Trophoblast cell (in vitro differentiated cells and primary cell): ENCODE results near the gene RNF31.

Experiments
- DNase-seq, 2 donors: peaks; one replicate each; pipeline ENCODE4 v3.0.0-alpha.2; 2016
- H2AFZ ChIP-seq: 2 replicates; pipeline ENCODE4 v1.6.1; 2013; ENCODE audit warnings: low read length, moderate library complexity, mild to moderate bottlenecking; ENCODE audit not compliant: insufficient read depth, poor library complexity
- H2AK5ac ChIP-seq: 2 replicates; pipeline ENCODE4 v1.6.1; 2013; ENCODE audit warnings: mild to moderate bottlenecking, low read length
- H2BK120ac ChIP-seq: 2 replicates; pipeline ENCODE4 v1.6.1; 2013; ENCODE audit warnings: low read length, mild to moderate bottlenecking, moderate library complexity; ENCODE audit not compliant: insufficient read depth, poor library complexity
- H2BK12ac ChIP-seq: 2 replicates; pipeline ENCODE4 v1.6.1; 2013; ENCODE audit warnings: mild to moderate bottlenecking, low read length, moderate library complexity
- H2BK5ac ChIP-seq: 2 replicates; pipeline ENCODE4 v1.6.1; 2013; ENCODE audit warnings: low read length, low read depth, moderate library complexity, mild to moderate bottlenecking; ENCODE audit not compliant: poor library complexity
- H3K14ac ChIP-seq: 2 replicates; pipeline ENCODE4 v1.6.1; 2013; ENCODE audit warnings: mild to moderate bottlenecking, low read length
- H3K18ac ChIP-seq: 2 replicates; pipeline ENCODE4 v1.6.1; 2013; ENCODE audit warnings: mild to moderate bottlenecking, low read length
- H3K23ac ChIP-seq: 2 replicates; pipeline ENCODE4 v1.6.1; 2013; ENCODE audit warnings: low read length
- H3K27ac ChIP-seq: 2 replicates; pipeline ENCODE4 v1.5.1; 2013; ENCODE audit warnings: low read depth, mild to moderate bottlenecking, inconsistent platforms, low read length, moderate library complexity
- H3K27me3 ChIP-seq: 2 replicates; pipeline ENCODE4 v1.6.1; 2013; ENCODE audit warnings: inconsistent platforms, mild to moderate bottlenecking, low read length, moderate library complexity; ENCODE audit not compliant: insufficient read depth
- H3K36me3 ChIP-seq, 2 experiments: 1 replicate in 1 of 2; 2 replicates in 1 of 2; pipeline ENCODE4 v1.6.1; 2013; ENCODE audit warnings: low read length in 2 of 2, mild to moderate bottlenecking in 2 of 2, moderate library complexity in 1 of 2; ENCODE audit not compliant: insufficient read depth in 2 of 2, control insufficient read depth in 1 of 2
- H3K4ac ChIP-seq: 2 replicates; pipeline ENCODE4 v1.6.1; 2013; ENCODE audit warnings: low read depth, mild to moderate bottlenecking, low read length, moderate library complexity
- H3K4me1 ChIP-seq, 2 experiments: 1 replicate in 1 of 2; 2 replicates in 1 of 2; pipeline ENCODE4 v1.6.1; 2013; ENCODE audit warnings: low read length in 2 of 2, mild to moderate bottlenecking in 2 of 2, moderate library complexity in 1 of 2; ENCODE audit not compliant: insufficient read depth in 2 of 2, control insufficient read depth in 1 of 2
- H3K4me2 ChIP-seq: 2 replicates; pipeline ENCODE4 v1.6.1; 2013; ENCODE audit warnings: inconsistent platforms, mild to moderate bottlenecking, low read length, moderate library complexity
- H3K4me3 ChIP-seq: 2 replicates; pipeline ENCODE4 v1.5.1; 2013; ENCODE audit warnings: mild to moderate bottlenecking, low read depth, low read length, inconsistent platforms
- H3K79me1 ChIP-seq: one replicate; pipeline ENCODE4 v1.6.1; 2013; ENCODE audit warnings: low read length
- H3K79me2 ChIP-seq: 2 replicates; pipeline ENCODE4 v1.6.1; 2013; ENCODE audit warnings: low read length, mild to moderate bottlenecking; ENCODE audit not compliant: control insufficient read depth, insufficient read depth, poor library complexity
- H3K9ac ChIP-seq: 2 replicates; pipeline ENCODE4 v1.6.1; 2013; ENCODE audit warnings: mild to moderate bottlenecking, low read length
- H3K9me3 ChIP-seq: 2 replicates; pipeline ENCODE4 v1.6.1; 2013; ENCODE audit warnings: low read depth, mild to moderate bottlenecking, control low read depth, inconsistent platforms, low read length; ENCODE audit not compliant: insufficient read depth
- H4K12ac ChIP-seq: 2 replicates; pipeline ENCODE4 v1.6.1; 2013; ENCODE audit warnings: low read depth, mild to moderate bottlenecking, low read length, moderate library complexity
- H4K8ac ChIP-seq: 2 replicates; pipeline ENCODE4 v1.6.1; 2013; ENCODE audit warnings: low read depth, mild to moderate bottlenecking, low read length, moderate library complexity
- H4K91ac ChIP-seq: one replicate; pipeline ENCODE4 v1.6.1; 2013; ENCODE audit warnings: low read depth, mild to moderate bottlenecking, low read length, moderate library complexity
- WGBS: extraction: QIAGEN DNeasy Blood & Tissue Kit; methylation state at CpG from one replicate; pipeline ENCODE4 v1.1.7; 2013; ENCODE audit warnings: missing lambda C conversion rate; ENCODE audit not compliant: insufficient read length, insufficient coverage; ENCODE audit errors: extremely low coverage; 5-methylcytosine and 5-hydroxymethylcytosine counted together

Gene RNF31

GRCh38 chr14:24141097-24141880 is 6.0 kb upstream of the RNF31 start, which contains the start of gene EMC9:
TSS of gene EMC9 (minus strand) at chr14:24141591. CDS start at chr14:24141304, 287 bp downstream.
- Histone ChIP-seq H3K4ac (peak within 1 kb of the TSS; percentile 92), H4K12ac (peak within 1 kb of the TSS; percentile 48), H2BK5ac (peak within 1 kb of the TSS; percentile 81), H3K79me1 (peaks cover 13% of the 10 kb centered on the region), H3K79me2 (peaks cover 8% of the 10 kb centered on the region), H3K4me2 (peak within 1 kb of the TSS; percentile 90), H3K36me3 (peaks cover 23% of the 10 kb centered on the region in 2 experiments), H3K14ac (peak within 1 kb of the TSS; percentile 95), H2AFZ (peak within 1 kb of the TSS; percentile 77), H3K9me3 (peaks cover 1% of the 10 kb centered on the region), H2AK5ac (peak within 1 kb of the TSS; percentile 67), H3K27me3 (no peaks in the 10 kb centered on the region), H4K91ac (peak within 1 kb of the TSS; percentile 83), H3K4me1 (peaks cover 8 to 15% of the 10 kb centered on the region in 2 experiments), H2BK120ac (peak within 1 kb of the TSS; percentile 65), H3K23ac (no peak within 1 kb of the TSS), H3K18ac (peak within 1 kb of the TSS; percentile 95), H3K4me3 (peak within 1 kb of the TSS; percentile 94), H4K8ac (peak within 1 kb of the TSS; percentile 93), H2BK12ac (no peak within 1 kb of the TSS), H3K9ac (peak within 1 kb of the TSS; percentile 88), H3K27ac (peak within 1 kb of the TSS; percentile 84)
- no CpG with 5 or more reads among the region's 65 CpGs for WGBS
- DNase-seq, result peak; percentile 100

- peaks cover 21% of the 10 kb centered on the region for H3K79me1 ChIP-seq
- H3K9me3 ChIP-seq, result peaks cover 1% of the 10 kb centered on the region
- H3K4me3 ChIP-seq, result no peak overlapping the region
- no peak overlapping the region for H2BK12ac ChIP-seq
- no peak overlapping the region for H2AK5ac ChIP-seq
- no peak overlapping the region for H4K8ac ChIP-seq
- no peak overlapping the region for H3K18ac ChIP-seq
- H2BK5ac ChIP-seq, result no peak overlapping the region
- no peak for DNase-seq
- no peak overlapping the region for H3K9ac ChIP-seq
- H2AFZ ChIP-seq, result no peak overlapping the region
- H3K23ac ChIP-seq, result no peak overlapping the region
- no peak overlapping the region for H3K27ac ChIP-seq
- H4K12ac ChIP-seq, result no peak overlapping the region
- no peaks in the 10 kb centered on the region for H3K27me3 ChIP-seq
- H4K91ac ChIP-seq, result no peak overlapping the region
- H3K4ac ChIP-seq, result no peak overlapping the region
- peaks cover 14 to 16% of the 10 kb centered on the region in 2 experiments for H3K36me3 ChIP-seq
- no peak overlapping the region for H3K14ac ChIP-seq
- H3K79me2 ChIP-seq, result peaks cover 19% of the 10 kb centered on the region
- H2BK120ac ChIP-seq, result no peak overlapping the region
- no peak overlapping the region for H3K4me2 ChIP-seq
- WGBS, result no CpG with 5 or more reads among the region's 2 CpGs
- peaks cover 9 to 16% of the 10 kb centered on the region in 2 experiments for H3K4me1 ChIP-seq
These were observed 3.8 kb upstream of the RNF31 start for GRCh38 chr14:24143511-24143910.

- H4K12ac ChIP-seq, result no peak overlapping the region
- no peak overlapping the region for H3K9ac ChIP-seq
- no peak overlapping the region for H3K4ac ChIP-seq
- no peak for DNase-seq
- H3K27ac ChIP-seq, result no peak overlapping the region
- H3K14ac ChIP-seq, result no peak overlapping the region
- H2BK12ac ChIP-seq, result no peak overlapping the region
- H2AFZ ChIP-seq, result no peak overlapping the region
- H3K9me3 ChIP-seq, result peaks cover 1% of the 10 kb centered on the region
- peaks cover 21% of the 10 kb centered on the region for H3K79me1 ChIP-seq
- no peak overlapping the region for H3K23ac ChIP-seq
- H3K27me3 ChIP-seq, result no peaks in the 10 kb centered on the region
- H3K4me1 ChIP-seq, result peaks cover 10 to 16% of the 10 kb centered on the region in 2 experiments
- no peak overlapping the region for H2BK120ac ChIP-seq
- H3K18ac ChIP-seq, result no peak overlapping the region
- peaks cover 19% of the 10 kb centered on the region for H3K79me2 ChIP-seq
- no peak overlapping the region for H4K91ac ChIP-seq
- H2BK5ac ChIP-seq, result no peak overlapping the region
- no peak overlapping the region for H2AK5ac ChIP-seq
- no CpG with 5 or more reads among the region's 1 CpG for WGBS
- H3K36me3 ChIP-seq, result peaks cover 10 to 13% of the 10 kb centered on the region in 2 experiments
- no peak overlapping the region for H4K8ac ChIP-seq
- H3K4me2 ChIP-seq, result no peak overlapping the region
- H3K4me3 ChIP-seq, result no peak overlapping the region
These were observed 2.8 kb upstream of the RNF31 start for GRCh38 chr14:24144451-24144850.

DNA sequence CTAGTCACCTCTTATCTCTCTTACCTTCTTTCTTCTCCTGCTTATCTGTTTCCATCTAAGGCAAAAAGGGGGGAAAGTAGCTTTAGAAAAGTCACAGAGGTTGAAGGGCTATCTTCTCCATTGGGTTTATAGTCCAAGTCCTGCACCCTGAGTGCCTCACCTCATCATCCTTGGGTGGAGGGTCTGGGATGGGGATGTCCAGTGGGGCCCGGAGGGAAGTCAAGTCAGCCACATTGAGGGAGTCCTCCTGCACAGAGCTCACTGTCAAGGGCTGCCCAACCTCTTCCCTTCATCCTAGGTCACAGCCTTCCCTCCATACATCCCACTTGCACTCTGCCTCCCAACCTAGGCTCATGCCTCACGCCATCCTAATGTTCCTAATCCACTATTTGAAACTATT is 2.1 kb upstream of the RNF31 start:
- peaks cover 13 to 19% of the 10 kb centered on the region in 2 experiments for H3K36me3 ChIP-seq
- no peak overlapping the region for H3K27ac ChIP-seq
- no peak overlapping the region for H3K14ac ChIP-seq
- no peak overlapping the region for H3K4me3 ChIP-seq
- WGBS, result no CpG with 5 or more reads among the region's 2 CpGs
- DNase-seq, result no peak
- H3K4me2 ChIP-seq, result no peak overlapping the region
- no peak overlapping the region for H2BK12ac ChIP-seq
- H3K9me3 ChIP-seq, result no peaks in the 10 kb centered on the region
- no peaks in the 10 kb centered on the region for H3K27me3 ChIP-seq
- H3K4ac ChIP-seq, result no peak overlapping the region
- no peak overlapping the region for H4K91ac ChIP-seq
- peaks cover 21% of the 10 kb centered on the region for H3K79me1 ChIP-seq
- H3K23ac ChIP-seq, result no peak overlapping the region
- peaks cover 19% of the 10 kb centered on the region for H3K79me2 ChIP-seq
- no peak overlapping the region for H2AFZ ChIP-seq
- H4K12ac ChIP-seq, result no peak overlapping the region
- H2AK5ac ChIP-seq, result no peak overlapping the region
- no peak overlapping the region for H2BK120ac ChIP-seq
- peaks cover 10 to 16% of the 10 kb centered on the region in 2 experiments for H3K4me1 ChIP-seq
- H3K18ac ChIP-seq, result no peak overlapping the region
- H2BK5ac ChIP-seq, result no peak overlapping the region
- H4K8ac ChIP-seq, result no peak overlapping the region
- H3K9ac ChIP-seq, result no peak overlapping the region
